22Rv1 (cell line): ENCODE results near the gene SV2C.
"Not testable (repeated sequence)": the region's sequence is repeated elsewhere in the genome, so short reads cannot be mapped to it uniquely, and the experiment has no call there.

ENCODE experiments used
- H3K27ac ChIP-seq: fragments of 450-650 bp; 2 replicates; pipeline ENCODE4 v1.5.1; 2017
- CTCF ChIP-seq: fragments of 450-650 bp; IDR thresholded peaks from 2 replicates; pipeline ENCODE4 v1.5.1; 2017; ENCODE audit warnings: mild to moderate bottlenecking
- ZFX ChIP-seq: fragments of 450-650 bp; IDR thresholded peaks from 2 replicates; pipeline ENCODE4 v1.6.1; 2017; ENCODE audit warnings: antibody characterized with exemption, borderline replicate concordance

Gene SV2C

GRCh38 chr5:76234665-76235064 is 151.5 kb downstream of the SV2C start:
- no peak for TF ChIP-seq ZFX
- no peak for TF ChIP-seq CTCF
- H3K27ac ChIP-seq: no peak overlapping the region

- TF ChIP-seq CTCF: no peak
- TF ChIP-seq ZFX: no peak
- no peak overlapping the region for H3K27ac ChIP-seq
Observed at GRCh38 chr5:76236684-76237083, 153.5 kb downstream of the SV2C start.

GRCh38 chr5:76240336-76240735 is 157.2 kb downstream of the SV2C start:
- no peak overlapping the region for H3K27ac ChIP-seq
- TF ChIP-seq ZFX (no peak), CTCF (no peak)

- not testable (repeated sequence) for H3K27ac ChIP-seq
Observed at GRCh38 chr5:76242155-76242554, 159.0 kb downstream of the SV2C start.

- H3K27ac ChIP-seq: no peak overlapping the region
- TF ChIP-seq CTCF: no peak
- no peak for TF ChIP-seq ZFX
Observed at GRCh38 chr5:76245590-76245989, 162.4 kb downstream of the SV2C start.

- no peak for TF ChIP-seq ZFX
- TF ChIP-seq CTCF: no peak
Observed at GRCh38 chr5:76249621-76250020, 166.4 kb downstream of the SV2C start.

GRCh38 chr5:76250463-76250862 is 167.3 kb downstream of the SV2C start:
- TF ChIP-seq ZFX: no peak
- TF ChIP-seq CTCF: no peak
- H3K27ac ChIP-seq: no peak overlapping the region

More at GRCh38 chr5:76249621-76250020, 166.4 kb downstream of the SV2C start:
- no peak overlapping the region for H3K27ac ChIP-seq

GRCh38 chr5:76251656-76252055 is 168.5 kb downstream of the SV2C start:
- no peak overlapping the region for H3K27ac ChIP-seq
- TF ChIP-seq CTCF: no peak
- no peak for TF ChIP-seq ZFX
